Smooth muscle cell (in vitro differentiated cells): Measurements from ENCODE around the gene SMIM1. TPM values are rescaled to one million over a fixed set of nuclear protein-coding genes. Genes with fewer than 3 reads are reported as not detected.

Experiments
- DNase-seq: peaks from one replicate; lab custom pipeline; 2025; ENCODE audit not compliant: unreplicated experiment; lab: John Stamatoyannopoulos, UW
- H2AFZ ChIP-seq: fragments of 200-600 bp; sonication (generic); 2 replicates; pipeline ENCODE4 v1.6.0; 2016; ENCODE audit warnings: antibody characterized with exemption, low read depth, mild to moderate bottlenecking
- H3F3A ChIP-seq: fragments of 200-600 bp; sonication (generic); 2 replicates; pipeline ENCODE4 v1.6.0; 2017; ENCODE audit warnings: antibody characterized with exemption, low read depth
- H3K27ac ChIP-seq: fragments of 200-600 bp; sonication (generic); 2 replicates; pipeline ENCODE4 v1.5.1; 2016; ENCODE audit warnings: low read depth, mild to moderate bottlenecking
- H3K27me3 ChIP-seq: fragments of 200-600 bp; sonication (generic); 2 replicates; pipeline ENCODE4 v1.6.1; 2016; ENCODE audit warnings: low read depth, mild to moderate bottlenecking
- H3K36me3 ChIP-seq: fragments of 200-600 bp; sonication (generic); 2 replicates; pipeline ENCODE4 v1.5.1; 2016; ENCODE audit warnings: low read depth
- H3K4me1 ChIP-seq: fragments of 200-600 bp; sonication (generic); 2 replicates; pipeline ENCODE4 v1.5.1; 2016; ENCODE audit warnings: low read depth
- H3K4me2 ChIP-seq: fragments of 200-600 bp; sonication (generic); 2 replicates; pipeline ENCODE4 v1.6.0; 2016; ENCODE audit warnings: mild to moderate bottlenecking
- H3K4me3 ChIP-seq: fragments of 200-600 bp; sonication (generic); 2 replicates; pipeline ENCODE4 v1.5.1; 2016; ENCODE audit warnings: mild to moderate bottlenecking
- H3K79me2 ChIP-seq: fragments of 200-600 bp; sonication (generic); 2 replicates; pipeline ENCODE4 v1.6.0; 2016; ENCODE audit warnings: low read depth, mild to moderate bottlenecking
- H3K9ac ChIP-seq: fragments of 200-600 bp; sonication (generic); 2 replicates; pipeline ENCODE4 v1.6.0; 2016; ENCODE audit warnings: low read depth
- H3K9me3 ChIP-seq: fragments of 200-600 bp; sonication (generic); replicated peaks from 2 replicates; pipeline ENCODE4 v1.5.1; 2016; ENCODE audit warnings: low read depth
- H4K20me1 ChIP-seq: fragments of 200-600 bp; sonication (generic); 2 replicates; pipeline ENCODE4 v1.6.0; 2016; ENCODE audit warnings: low read depth
- WGBS: methylation state at CpG from one replicate; pipeline ENCODE4 v1.1.7; 2016; ENCODE audit warnings: low lambda C conversion rate; 5-methylcytosine and 5-hydroxymethylcytosine counted together
- polyA plus RNA-seq: library from polyadenylated mRNA; unstranded; fragments of >200 nt; fragmentation: Nextera tagmentation; extraction: Ambion mirVana; gene quantifications from 2 replicates; pipeline ENCODE4 v1.2.1, GENCODE V29; 2016
- total RNA-seq: library from RNA; depleted of rRNA; stranded (reverse); fragments of >200 nt; gene quantifications from 2 replicates; pipeline ENCODE4 v1.2.3, GENCODE V29; 2014
- TF ChIP-seq, protein P1 (sequence below): fragments of 200-600 bp; sonication (generic); IDR thresholded peaks from 2 replicates; pipeline ENCODE4 v1.5.1; 2017; ENCODE audit warnings: borderline replicate concordance, mild to moderate bottlenecking, antibody characterized with exemption; ENCODE audit not compliant: insufficient read depth, poor library complexity, severe bottlenecking

Gene SMIM1
- total and polyA plus RNA-seq, 2 experiments from 2014 or later, result 1.3 to 14.9 TPM

DNA sequence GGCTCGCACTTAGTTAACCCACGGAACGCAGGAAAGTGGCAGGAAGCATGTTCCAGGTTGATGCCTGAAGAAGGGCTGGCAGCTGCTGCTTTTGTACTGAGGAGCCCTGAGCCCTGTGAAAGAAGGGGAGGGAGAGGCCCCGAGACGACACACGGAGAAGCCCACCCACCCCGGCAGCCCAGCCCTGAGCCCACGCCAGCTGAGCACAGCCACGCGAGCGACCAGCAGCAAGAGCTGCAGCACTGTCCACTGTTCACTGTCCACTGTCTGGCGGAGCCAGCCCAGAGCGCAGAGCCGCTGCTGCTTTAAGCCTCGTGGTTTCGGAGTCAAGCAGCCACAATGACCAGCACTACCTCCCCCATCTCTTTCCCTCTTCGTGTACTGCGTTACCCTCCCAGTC lies 18.4 kb downstream of the SMIM1 start:
- Histone ChIP-seq H4K20me1 (peaks cover 91% of the 10 kb centered on the region), H3K4me1 (peaks cover 8% of the 10 kb centered on the region), H3K27me3 (no peaks in the 10 kb centered on the region), H3K27ac (no peak overlapping the region), H3K79me2 (peaks cover 73% of the 10 kb centered on the region), H3F3A (no peaks in the 10 kb centered on the region), H2AFZ (no peak overlapping the region), H3K9me3 (no peaks in the 10 kb centered on the region), H3K9ac (no peak overlapping the region), H3K4me2 (no peak overlapping the region), H3K36me3 (no peaks in the 10 kb centered on the region), H3K4me3 (no peak overlapping the region)
- no peak for DNase-seq
- 95% methylated on average over 14 of the region's 18 CpGs for WGBS
- TF ChIP-seq, protein P1, sequence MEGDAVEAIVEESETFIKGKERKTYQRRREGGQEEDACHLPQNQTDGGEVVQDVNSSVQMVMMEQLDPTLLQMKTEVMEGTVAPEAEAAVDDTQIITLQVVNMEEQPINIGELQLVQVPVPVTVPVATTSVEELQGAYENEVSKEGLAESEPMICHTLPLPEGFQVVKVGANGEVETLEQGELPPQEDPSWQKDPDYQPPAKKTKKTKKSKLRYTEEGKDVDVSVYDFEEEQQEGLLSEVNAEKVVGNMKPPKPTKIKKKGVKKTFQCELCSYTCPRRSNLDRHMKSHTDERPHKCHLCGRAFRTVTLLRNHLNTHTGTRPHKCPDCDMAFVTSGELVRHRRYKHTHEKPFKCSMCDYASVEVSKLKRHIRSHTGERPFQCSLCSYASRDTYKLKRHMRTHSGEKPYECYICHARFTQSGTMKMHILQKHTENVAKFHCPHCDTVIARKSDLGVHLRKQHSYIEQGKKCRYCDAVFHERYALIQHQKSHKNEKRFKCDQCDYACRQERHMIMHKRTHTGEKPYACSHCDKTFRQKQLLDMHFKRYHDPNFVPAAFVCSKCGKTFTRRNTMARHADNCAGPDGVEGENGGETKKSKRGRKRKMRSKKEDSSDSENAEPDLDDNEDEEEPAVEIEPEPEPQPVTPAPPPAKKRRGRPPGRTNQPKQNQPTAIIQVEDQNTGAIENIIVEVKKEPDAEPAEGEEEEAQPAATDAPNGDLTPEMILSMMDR, result no peak

DNA sequence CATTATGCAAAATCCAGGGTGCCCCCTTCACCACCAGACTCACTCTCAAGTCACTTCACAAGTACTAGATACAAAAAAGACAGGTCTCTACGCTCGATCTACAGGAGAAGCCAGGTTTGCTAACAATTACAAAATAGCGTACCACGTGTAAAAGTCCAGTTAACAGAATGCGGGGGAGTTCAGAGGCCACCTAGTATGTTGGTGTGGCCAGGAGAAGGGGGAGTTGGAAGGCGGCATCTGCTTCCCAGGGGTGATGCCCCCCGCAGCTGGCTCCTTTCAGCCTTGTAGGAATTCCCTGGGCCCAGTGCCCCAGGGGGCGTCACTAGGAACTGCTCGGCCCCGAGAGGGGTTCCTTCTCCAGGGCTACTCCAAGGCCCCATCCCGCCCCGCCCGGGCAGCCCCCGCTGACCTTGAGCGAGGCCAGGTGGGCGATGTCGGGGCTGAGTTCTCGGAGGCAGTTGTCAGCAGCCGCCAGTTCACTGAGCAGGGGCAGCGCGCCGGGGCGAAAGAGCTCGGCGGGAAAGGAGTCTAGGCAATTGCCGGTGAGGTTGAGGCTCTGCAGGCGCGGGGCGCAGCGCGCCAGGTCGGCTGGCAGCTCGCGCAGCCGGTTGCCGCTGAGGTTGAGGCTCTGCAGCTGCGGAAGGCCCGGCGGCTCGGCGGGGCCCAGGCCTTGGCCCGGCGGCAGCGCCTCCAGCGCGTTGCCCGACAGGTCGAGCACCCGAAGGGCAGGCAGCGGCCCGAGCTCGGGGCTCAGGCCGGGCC lies 23.1 kb downstream of the SMIM1 start:
- H3K36me3 ChIP-seq, result no peaks in the 10 kb centered on the region
- no peak overlapping the region for H3K27ac ChIP-seq
- DNase-seq, result no peak
- no peaks in the 10 kb centered on the region for H3K27me3 ChIP-seq
- peak overlapping the region; percentile 82 for H3K9ac ChIP-seq
- 5% methylated on average over 53 of the region's 53 CpGs for WGBS
- peak overlapping the region; percentile 100 for H3K4me2 ChIP-seq
- H3K4me3 ChIP-seq, result peak overlapping the region; percentile 76
- peaks cover 8% of the 10 kb centered on the region for H3K4me1 ChIP-seq
- TF ChIP-seq, protein P1, result no peak
- H3K79me2 ChIP-seq, result peaks cover 50% of the 10 kb centered on the region
- H2AFZ ChIP-seq, result peak overlapping the region; percentile 98
- no peaks in the 10 kb centered on the region for H3K9me3 ChIP-seq
- H3F3A ChIP-seq, result no peaks in the 10 kb centered on the region
- peaks cover 54% of the 10 kb centered on the region for H4K20me1 ChIP-seq

DNA sequence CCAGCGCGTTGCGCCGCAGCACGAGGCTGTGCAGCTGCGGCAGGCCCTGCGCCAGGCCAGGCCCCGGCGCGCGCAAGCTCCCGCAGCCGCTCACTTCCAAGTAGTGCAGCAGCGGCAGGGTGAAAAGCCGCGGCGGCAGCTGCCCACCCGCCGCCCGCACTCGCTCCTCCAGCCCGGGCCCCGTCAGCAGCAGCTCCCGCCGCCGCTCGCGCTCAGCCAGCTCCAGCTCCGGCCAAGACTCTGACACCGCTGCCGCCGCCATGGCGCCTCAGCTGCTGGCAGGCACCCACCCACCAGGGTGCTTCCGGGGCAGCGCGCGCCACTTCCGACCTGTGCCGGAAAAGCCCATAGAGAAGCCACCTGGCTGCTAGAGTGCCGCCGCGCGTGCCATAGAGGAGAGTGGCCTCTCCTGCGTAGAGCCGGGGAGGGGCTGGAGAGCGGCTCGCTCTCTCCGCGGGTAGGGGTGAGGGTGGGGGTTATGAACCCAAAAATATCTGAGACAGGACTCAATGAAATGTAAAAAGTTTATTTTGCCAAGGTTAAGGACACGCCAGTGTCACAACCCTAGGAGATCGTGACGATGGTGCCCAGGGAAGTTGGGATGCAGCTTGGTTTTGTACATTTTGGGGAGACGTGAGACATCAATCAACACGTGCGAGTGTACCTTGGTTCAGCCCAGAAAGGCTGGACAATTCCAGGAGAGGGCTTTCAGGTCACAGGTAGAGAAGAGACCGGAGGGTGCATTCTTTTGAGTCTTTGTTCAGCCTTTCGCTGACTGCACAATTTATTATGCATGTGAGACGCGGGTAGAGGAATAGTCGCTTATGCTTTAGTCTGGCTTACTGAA lies 23.9 kb downstream of the SMIM1 start, which contains the start of gene LRRC47:
LRRC47 (minus strand) TSS at position 284 of the 847 bp plus-strand sequence; CDS start at position 262, 22 bp downstream.
- Histone ChIP-seq H3K4me3 (peak within 1 kb of the TSS; percentile 76), H2AFZ (peak within 1 kb of the TSS; percentile 98), H3K4me2 (peak within 1 kb of the TSS; percentile 100), H3K9me3 (no peaks in the 10 kb centered on the region), H3F3A (no peaks in the 10 kb centered on the region), H3K27me3 (no peaks in the 10 kb centered on the region), H3K27ac (no peak within 1 kb of the TSS), H4K20me1 (peaks cover 46% of the 10 kb centered on the region), H3K9ac (peak within 1 kb of the TSS; percentile 82), H3K36me3 (no peaks in the 10 kb centered on the region), H3K4me1 (peaks cover 8% of the 10 kb centered on the region), H3K79me2 (peaks cover 43% of the 10 kb centered on the region)
- TF ChIP-seq, protein P1, result no peak
- peak; percentile 67 for DNase-seq
- 6% methylated on average over 59 of the region's 60 CpGs for WGBS
